NCI-H345 treated with DMSO at 0.1 percent for 48 hours (cell line): ENCODE data around the gene CEACAM18.
"Not testable (repeated sequence)": the region's sequence is repeated elsewhere in the genome, so short reads cannot be mapped to it uniquely, and the experiment has no call there.

Experiments
- DNase-seq: peaks from one replicate; lab custom pipeline; 2025; ENCODE audit not compliant: unreplicated experiment; lab: John Stamatoyannopoulos, UW

Gene CEACAM18

DNA sequence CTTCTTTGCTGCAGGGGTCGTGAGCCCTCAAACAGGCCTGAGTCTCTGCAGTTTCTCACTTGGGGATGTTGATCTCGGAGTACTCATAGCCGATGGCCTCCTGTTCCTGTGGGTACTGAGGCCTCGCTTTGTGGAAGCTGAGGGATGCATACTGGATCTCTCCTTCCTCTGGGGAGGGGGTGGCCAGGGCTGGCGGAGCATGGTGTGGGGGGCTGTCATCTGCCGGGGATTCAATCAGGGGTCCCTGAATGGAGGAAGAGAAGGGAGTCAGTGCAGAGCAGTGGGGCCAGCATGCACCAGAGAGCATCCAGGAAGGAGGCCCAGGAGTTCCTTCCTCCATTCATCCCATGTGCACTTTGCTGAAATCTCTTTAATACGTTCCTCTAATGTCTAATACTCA is 13.2 kb downstream of the CEACAM18 start:
- DNase-seq: no peak

DNA sequence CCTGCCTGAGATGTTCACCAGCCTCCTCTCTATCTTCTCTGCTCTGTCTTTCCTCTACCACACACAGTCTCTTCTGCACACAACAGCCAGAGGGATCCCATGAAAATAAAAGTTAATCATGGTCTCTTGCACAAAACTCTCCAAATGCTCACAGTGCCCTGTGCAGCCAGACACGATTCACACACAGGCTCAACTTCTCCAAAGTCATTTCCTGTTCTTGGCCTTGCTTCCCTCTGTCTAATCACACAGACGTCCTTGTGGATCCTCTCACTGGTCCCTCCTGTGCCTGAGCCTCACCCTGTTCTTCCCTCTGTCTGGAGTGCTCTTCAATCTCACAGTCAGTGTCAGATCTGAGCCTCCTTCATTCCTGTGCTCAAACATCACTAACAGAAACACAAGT is 15.4 kb downstream of the CEACAM18 start:
- DNase-seq: no peak

DNA sequence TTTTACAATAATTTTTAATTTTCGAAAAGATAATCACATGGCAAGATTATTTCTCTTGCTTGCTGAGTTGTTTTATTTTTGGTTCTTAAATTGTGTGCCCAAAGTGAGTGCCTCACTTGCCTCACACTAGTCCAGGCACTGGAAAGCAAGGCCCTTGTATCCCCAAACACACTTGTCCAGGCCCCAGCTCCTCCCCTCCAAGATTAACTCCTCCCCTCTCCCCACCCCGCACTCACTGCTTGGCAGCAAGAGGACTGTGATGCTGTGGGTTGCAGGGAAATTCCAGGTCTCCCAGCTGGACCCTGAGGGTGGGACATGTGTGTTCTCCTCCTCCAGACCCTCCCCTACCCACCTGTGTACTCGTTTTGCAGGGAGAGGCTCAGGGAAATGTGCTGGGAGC is 19.3 kb downstream of the CEACAM18 start:
- DNase-seq: no peak

DNA sequence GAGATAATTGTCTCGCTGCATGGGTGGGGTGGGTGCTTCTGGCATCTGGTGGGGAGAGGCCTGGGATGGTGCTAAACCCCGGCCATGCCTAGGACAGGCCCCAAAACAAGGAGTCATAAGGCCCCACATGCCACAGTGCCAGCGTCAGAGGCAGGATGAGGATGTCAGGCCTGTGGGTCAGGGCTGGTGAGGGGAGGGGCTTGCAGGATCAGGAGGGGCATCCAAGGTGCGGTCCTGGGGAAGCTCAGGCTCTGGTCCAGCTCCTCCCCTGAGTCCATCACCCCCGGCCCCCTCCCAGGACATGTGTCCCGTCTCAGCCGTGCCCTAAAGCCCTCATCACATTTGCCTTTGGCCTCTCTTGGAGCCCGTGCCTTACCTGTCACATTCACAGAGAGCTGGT is 22.6 kb downstream of the CEACAM18 start:
- DNase-seq: not testable (repeated sequence)

DNA sequence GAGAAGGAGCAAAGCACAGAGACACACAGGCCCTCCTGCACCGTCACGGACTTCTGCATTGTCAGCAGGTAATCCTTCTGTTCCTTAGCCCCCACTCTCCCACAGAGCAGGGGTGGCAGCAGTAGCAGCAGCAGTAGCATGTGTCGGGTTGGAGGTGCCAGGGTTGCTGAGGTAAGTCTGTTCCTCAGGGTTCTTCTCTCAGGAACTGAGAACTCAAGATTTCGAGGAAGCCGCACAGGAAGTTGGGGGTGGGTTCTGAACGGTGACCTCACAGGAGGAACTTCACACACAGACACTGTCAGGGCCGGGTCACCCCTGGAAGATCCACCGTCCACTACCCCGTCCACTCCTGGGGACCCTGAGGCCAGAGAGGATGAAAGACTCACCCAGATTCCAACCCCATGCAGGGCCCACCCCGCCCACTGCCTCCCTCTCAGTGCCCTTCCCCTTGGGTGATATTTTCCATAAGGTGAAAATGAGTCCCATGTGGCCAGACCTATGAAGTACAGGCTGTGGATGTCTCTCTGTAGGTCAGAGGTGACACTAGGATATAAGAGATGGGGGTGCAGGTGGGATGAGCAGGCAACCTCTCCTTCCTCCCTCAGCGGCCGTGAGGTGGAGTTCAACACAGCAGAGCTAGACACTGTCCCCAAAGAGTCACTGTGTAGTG is 23.4 kb downstream of the CEACAM18 start, which contains the start of gene SIGLEC12:
TSS of gene SIGLEC12 (minus strand) at position 207 of the 670 bp plus-strand sequence. CDS start at position 140, 67 bp downstream.
- no peak for DNase-seq

DNA sequence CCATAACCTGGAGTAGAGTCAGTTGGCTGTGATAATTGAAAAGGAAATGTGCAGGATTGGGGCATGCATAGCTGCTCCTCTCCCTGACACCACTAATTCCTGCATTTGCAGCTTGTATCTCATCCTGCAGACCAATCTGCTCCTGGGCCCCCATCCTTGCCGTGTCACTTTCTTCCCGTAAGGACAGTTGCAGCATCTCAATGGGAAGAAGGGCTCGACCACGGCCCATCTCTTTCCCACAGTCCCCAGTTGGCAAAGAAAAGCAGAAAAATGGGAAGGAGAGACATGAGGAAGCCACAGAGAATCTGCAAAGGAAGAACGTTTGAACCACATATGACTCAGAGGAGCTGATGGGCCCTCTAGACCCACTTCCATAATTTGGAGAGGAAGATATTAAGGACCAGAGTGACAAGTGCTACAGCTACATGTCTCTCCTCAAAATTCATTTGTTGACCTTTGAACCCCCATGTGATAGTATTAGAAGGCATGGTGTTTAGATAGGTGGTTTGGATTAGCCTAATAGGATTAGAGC is 25.0 kb downstream of the CEACAM18 start:
- no peak for DNase-seq

DNA sequence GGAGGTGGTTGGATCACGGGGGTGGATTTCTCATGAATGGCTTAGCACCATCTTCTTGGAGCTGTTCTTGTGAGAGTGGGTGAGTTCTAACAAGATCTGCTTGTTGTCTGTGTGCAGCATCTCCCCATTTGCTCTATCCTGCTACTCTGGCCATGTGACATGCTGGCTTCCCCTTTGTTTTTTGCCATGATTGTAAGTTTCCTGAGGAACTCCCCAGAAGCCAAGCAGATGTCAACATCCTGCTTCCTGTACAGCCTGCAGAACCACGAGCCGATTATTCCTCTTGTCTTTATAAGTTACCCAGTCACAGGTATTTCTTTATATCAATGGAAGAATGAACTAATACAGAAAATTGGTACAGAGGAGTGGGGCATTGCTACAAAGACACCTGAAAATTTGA is 25.6 kb downstream of the CEACAM18 start:
- DNase-seq: no peak

DNA sequence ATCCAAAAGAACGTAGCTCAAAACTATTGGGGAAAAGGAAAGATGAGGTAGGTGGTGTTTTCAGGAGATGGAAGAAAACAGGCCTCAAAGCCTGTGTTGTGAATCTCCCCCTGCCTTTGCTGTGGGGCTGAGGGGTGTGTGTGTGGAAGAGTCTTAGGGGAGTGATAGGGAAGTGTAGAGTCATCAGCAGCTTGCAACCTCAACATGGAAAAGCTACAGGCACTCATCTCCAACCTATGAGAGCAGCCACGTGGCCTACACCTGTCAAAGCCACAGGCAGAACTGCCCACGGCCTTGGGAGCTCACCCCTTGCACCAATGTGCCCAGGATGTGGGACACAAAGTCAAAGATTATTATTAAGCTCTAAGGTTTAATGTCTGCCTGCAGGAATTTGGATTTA is 27.6 kb downstream of the CEACAM18 start:
- no peak for DNase-seq

DNA sequence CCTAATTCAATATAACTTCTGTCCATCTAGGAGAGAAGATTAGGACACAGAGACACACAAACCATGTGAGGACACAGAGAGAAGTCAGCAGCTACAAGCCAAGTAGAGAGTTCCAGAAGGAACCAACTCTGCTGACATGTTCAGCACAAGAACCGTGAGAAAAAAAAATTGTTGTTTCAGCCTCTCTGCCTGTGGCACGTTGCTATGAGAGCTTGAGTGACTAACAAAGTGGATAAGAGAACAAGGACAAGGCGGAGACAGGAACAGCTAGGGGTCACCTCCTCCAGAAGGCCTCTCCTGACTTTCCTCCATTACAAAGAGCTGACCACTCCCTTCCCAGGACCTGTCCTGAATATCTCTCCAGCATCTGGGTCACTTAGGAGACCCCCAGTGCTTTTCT is 28.9 kb downstream of the CEACAM18 start:
- DNase-seq: no peak

DNA sequence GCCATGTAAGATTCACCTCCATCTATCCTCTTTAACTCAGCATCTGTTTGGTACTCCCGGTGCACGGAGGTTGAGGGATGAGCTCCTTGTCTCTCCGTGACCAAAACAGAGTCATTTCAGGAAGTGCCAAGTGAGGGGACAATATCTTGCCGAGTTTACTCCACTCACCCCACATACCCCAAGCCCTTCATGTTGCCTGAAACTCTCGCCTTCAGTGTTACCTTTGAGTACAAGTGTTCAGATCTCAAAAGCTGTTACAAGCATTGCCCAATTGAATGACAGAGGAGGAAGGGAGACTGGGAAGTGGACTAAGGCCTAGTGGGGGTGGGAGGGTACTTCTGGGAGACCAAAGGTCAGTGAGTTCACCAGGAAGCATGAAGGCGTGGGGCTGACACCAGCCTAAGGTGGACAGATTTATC is 29.3 kb downstream of the CEACAM18 start:
- DNase-seq: no peak

DNA sequence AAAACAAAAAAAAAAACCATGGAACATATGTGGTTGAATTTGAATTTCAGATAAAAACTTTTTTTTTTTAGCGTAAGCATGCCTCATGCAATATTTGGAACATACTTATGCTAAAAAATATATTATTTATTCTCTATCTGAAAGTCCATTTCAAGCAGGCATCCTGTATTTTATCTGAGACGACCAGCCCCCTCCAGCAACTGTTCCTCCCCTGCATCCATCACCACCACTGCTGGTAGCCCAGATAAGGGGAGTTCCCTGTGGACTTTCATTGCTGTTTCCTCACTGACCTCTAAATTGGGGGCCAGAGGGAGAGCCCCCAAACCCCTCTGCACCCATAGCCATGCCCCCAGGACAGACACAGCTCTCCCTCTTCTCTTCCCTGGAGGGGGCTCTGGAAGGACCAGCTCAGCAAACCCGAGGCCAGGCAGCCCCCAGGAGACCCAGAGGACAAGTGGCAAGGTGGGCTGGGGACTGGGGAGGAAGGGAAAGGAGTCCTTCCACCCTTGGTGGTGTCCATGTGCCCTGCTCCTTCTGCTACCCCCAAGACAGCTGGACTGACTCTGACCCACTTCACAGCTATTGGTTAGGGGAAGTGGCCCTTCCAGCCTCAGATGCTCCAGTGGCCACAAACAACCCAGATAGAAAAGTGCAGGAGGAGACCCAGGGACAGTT is 29.9 kb downstream of the CEACAM18 start:
- no peak for DNase-seq

DNA sequence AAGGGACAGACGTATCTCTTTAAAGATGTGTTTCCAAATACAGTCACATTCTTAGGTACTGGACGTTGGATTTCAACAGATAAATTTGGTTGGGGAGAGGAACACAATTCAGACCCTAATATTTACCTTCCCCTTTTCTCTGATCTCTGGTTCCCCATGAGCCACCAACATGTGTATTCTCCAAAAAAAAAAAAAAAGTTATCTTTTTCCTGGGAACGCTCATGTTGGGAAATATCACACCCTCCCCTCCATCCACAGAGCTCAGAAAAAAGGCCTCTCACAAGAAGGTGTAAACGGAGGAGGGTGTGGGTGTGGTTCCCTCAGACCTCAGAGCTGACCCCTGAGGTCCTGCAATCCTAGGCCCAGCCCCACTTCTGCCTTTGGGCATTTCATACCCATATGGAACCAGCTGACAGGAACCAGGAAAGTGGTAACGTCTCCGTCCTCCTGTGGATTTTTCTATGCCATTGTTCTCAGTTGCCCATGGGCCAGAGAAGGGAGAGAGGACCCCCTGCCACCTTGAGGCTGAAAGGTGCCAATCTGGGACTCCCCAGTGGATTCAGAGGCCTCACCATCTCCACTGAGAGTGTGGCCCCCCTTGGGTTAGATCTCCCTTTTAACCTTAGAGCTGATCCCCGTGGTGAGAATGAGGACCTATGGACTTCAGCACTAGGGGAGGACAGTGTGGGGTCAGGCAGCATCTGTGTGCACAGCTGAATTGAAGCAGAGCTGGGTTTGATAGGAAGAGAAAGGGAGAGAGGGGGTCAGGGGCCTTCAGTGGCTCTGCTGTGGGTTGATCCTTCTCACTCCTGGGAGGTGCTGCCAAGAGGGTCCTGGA is 31.7 kb downstream of the CEACAM18 start:
- no peak for DNase-seq

DNA sequence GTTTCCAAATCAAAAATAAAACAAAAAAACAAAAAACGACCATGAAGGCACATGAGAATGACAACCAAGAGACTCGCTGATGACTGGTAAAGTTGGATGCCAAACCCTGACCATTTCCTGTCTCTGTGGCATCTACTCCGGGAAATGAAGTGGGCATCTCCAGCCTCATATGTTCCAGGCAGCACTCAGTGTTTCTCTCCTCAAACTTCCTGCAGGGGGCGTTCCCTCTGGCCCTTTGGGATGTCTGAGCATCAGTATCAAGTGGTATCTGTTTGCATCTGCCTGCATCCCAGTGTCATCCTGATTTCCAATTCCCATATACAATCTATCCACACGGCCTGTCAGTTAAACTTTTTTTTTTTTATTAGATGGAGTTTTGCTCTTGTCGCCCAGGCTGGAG is 33.0 kb downstream of the CEACAM18 start:
- no peak for DNase-seq

DNA sequence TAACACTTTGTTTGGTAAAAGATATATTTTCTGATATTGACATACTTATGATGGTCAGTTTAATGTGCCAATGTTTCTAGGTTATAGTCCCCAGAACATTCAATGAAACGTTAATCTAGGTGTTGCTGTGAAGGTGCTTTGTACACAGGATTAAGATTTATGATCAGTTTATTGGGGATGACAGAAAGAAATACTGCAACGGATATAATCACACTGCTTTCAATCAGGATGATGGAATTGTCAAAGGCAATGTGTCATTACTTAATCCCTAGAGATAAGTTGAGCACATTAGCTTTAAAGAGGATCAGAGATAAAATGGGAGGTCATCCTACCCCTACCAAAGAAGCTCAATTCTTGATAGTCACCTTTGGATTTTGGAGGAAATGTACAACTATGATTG is 35.6 kb downstream of the CEACAM18 start:
- no peak for DNase-seq

DNA sequence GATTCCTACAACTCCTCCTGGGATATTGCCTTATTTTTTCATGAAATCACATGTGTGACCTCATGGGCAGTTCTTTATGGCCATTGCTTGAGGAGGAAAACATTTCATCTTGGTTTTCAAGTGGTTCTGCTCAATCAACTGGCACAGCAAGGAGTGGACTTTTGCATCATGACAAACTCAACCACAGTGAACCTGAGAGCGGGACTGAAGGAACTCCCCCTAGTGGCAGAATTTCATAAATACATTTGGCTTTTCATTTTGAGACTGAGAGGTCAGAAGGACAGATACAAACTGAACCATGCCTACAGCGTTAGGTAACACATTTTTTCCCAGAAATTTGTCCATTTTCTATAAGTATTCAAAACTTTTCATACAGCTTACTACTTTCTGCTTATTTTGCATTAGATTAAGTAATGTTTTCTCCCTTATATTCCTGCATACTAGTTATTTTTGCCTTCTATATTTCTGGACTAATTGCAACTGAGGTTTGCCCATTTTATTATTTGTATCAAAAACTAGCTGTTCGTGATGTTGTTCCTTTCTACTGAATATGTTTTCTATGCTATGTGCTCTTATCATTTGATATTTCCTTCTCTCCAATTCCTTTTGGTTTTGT is 36.6 kb downstream of the CEACAM18 start:
- no peak for DNase-seq

DNA sequence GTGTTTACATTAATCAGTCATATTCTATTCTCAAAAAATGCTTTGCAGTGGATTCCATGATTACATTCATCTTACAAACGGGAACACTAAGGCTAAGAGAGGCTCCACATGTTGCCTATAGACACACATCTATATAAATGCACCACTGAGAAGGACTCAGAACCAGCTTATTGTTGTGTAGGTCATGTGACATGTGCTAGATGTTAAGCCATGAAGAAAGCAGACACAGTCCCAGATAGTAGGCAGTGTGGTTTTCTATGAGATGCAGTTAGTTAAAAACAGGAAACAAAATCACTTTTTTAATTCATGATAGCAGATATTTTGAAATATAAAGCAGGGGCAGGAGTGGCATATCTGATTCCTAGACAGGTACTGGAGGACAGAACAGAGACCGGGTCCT is 42.4 kb downstream of the CEACAM18 start:
- no peak for DNase-seq

DNA sequence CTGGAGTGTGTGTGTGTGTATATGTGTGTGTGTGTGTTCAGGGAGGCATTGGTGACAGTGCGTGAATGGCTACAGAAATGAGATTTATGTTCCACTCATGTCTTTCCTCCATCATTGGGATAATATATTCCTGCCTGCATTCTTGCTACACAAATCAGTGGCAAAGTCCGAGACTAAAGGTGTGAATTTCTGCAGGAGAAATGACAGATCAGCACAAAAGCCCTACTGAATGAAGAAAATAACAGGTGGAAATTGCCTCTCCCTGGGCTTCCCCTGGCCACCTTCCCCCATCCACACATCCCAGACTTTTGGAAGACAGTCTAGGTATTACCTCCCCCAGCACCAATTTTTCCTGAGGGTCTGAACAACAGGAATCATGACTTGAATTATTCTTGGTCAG is 43.0 kb downstream of the CEACAM18 start:
- no peak for DNase-seq

DNA sequence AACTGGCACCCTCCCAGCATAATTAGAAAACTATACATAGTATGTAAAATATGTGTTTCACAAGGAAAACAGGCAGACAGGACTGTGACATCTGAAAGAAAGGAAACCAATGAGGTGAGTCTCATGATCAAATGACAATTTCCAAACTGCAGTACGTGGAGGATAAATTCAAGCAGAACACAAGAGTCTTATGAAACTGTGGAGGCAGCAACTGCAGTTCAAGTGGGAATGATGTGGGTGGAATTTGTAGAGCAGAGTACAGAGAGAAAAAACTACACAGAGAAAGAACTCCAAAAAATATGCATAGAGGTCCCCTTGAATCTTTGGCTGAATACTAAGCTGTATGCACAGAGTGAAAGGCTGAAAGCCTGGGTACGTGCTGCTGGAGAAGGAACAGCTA is 43.4 kb downstream of the CEACAM18 start:
- no peak for DNase-seq

DNA sequence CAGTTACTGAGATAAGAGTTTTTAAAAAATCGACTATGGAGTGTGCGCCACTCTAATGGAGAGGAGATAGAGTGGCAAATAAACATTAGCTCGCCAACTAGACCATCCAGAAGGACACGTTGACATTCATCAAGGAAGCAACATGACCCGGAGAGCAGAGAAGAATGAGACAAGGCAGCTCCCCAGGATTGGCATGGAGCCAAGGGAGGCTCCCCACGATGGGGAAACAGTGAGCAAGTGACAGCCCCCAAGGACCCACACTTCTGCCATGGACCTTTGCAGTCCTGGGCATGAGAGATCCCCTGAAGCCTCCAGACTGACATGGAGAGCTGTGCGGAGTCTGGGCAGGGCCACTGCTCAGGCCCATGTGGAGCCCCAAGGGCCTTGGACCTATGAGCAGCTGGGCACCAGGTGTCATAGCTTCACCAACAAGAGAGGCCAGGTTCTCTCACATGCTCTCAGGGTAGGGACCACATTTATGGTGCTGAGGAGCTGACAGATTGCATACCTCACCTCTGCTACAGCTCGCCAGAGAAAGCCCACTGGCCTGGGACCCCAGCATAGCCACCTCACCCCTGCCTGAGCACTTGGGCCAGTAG is 46.4 kb downstream of the CEACAM18 start:
- DNase-seq: no peak

DNA sequence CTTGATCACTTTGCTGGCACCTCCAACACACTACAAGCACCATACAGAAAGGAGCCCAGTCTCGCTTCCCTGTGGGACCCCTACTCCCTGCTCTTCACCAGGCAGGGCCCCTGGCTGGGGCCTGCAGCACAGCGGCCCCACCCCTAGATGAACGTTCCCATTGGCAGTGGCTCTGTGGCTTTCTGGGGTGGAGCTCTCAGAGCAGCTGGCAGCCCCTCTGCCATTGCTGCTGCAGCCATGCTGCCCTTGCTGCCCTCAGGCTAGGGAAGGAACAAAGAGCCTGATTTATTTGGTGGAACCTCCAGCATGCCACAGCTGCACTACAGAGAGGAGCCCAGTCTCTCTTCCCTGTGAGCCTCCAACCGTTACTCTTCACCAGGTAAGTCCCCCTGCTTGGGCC is 47.3 kb downstream of the CEACAM18 start:
- no peak for DNase-seq

DNA sequence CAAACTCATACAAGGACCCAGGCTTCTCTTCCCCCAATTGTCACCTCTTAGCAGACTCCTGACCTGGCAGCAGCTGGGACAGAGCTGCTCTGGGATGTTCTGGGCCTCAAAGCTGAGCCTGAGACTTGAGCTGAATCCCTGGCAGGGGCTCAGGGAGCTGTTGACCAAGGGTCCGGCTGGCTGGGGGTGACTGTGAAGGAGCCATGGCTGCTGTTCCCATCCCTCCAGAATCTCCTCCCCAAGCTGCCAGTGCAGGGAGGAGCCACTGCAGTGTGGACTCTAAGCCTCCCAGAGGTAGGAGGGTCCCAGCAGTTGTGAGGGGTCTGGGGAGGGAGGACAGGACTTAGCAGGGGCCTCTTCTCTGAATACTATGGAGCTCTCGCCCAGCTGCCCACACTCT is 51.0 kb downstream of the CEACAM18 start:
- DNase-seq: no peak
